KOPT-K1 (cell line): ENCODE data around the gene SEMA4C.

Experiments
- H3K27ac ChIP-seq: fragments of 200-600 bp; sonication (generic); 2 replicates; pipeline ENCODE4 v1.5.1; 2016; ENCODE audit warnings: antibody characterized with exemption, mild to moderate bottlenecking, low read depth, low read length; ENCODE audit not compliant: poor library complexity, severe bottlenecking
- H3K36me3 ChIP-seq: fragments of 200-600 bp; sonication (generic); 2 replicates; pipeline ENCODE4 v1.5.1; 2017; ENCODE audit warnings: antibody characterized with exemption, mild to moderate bottlenecking, low read length, moderate library complexity; ENCODE audit not compliant: insufficient read depth
- H3K9me3 ChIP-seq: fragments of 200-600 bp; sonication (generic); 2 replicates; pipeline ENCODE4 v1.5.1; 2017; ENCODE audit warnings: antibody characterized with exemption, low read length, mild to moderate bottlenecking; ENCODE audit not compliant: insufficient read depth, poor library complexity, severe bottlenecking

The SEMA4C gene

DNA sequence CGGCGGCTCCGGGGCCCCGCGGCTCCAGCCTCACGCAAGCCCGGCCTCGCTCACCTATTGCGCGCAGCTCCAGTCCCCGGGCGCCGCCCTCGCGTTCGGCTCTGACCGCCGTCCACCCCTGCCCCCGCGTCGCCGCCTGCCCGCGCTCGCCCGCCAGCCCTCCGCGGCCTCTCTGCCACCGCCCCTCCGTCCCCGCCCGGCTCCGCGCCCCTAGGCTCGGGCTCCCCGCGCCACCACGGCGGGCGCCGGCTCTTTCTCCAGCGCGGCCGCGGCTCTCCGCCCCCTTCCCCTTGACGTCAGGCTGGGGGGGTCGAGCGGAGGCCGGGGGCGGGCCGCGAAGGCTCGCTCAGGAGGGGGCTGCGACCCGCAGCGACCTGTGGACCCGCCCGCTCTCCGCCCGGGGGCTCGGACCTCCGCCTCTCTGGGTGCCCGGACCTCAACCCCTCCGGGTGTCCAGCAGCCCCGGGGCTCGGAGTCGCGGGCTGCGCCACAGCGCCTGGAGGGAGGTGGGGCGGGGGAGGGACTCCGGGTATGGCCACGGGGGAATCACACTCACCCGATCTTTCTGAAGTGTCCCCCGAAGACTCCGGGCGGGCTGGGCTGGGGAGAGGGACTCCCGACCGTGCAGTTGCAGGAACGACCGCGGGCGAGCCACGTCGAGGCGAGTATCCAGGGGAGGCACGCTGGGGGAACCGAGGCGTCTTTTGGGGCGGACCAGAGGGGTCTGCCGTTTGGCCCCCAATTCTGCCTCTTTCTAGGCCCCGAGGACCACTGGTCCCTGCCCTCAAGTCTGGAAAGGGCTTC lies at the start of gene SEMA4C:
Gene SEMA4C (minus strand): TSS at position 259 of the 804 bp plus-strand sequence. CDS start 2,194 bp downstream, outside the sequence.
- Histone ChIP-seq H3K36me3 (no peaks in the 10 kb centered on the region), H3K27ac (no peak within 1 kb of the TSS), H3K9me3 (no peaks in the 10 kb centered on the region)

- Histone ChIP-seq H3K9me3 (no peaks in the 10 kb centered on the region), H3K36me3 (no peaks in the 10 kb centered on the region), H3K27ac (no peak overlapping the region)
These were observed 49.1 kb upstream of the SEMA4C start for GRCh38 chr2:96918754-96919550.

- no peaks in the 10 kb centered on the region for H3K9me3 ChIP-seq
- H3K27ac ChIP-seq, result no peak overlapping the region
- H3K36me3 ChIP-seq, result no peaks in the 10 kb centered on the region
These were observed 48.3 kb upstream of the SEMA4C start for GRCh38 chr2:96918092-96918753.

DNA sequence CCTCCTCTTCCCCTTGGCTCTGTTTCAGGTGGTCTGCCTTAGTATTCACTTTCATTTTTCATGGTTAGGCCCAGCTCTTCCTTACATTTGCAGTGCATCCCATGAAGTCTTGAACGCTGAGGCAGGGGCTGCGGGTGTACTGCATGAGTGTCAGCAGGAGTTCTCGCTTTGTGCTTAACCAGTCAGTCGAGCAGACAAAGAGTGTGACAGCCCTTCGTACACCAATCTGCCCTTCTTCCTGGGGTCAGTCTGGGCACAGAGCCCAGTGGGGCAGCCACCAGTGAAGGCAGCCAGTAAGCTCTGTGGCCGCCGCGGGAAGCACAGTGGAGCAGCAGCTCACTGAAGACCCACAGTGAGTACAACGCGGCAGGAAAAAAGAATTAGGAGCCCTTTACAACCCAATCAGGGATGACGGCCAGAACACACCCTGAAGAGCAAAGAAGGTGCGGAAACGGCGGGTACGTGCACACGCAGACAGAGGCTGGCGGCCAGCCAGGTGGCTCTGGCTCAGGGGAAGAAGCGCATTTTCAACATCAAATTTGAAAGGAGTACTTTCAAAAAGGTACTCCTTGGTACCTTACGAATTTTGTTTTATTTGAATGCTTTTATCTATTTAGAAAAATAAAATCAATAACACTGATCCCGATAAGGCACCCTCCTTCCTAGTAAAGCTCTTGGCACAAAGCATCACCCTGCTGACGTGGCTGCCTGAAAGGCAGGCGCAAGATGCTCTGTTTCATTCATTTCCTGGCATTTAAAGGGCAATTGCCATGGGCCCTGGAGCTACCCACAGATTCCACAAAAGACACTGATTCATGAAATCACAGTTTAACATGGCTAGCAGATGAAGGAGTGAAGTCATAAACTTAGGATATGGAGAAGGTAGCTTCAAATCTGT lies 47.0 kb upstream of the SEMA4C start:
- H3K9me3 ChIP-seq, result no peaks in the 10 kb centered on the region
- no peak overlapping the region for H3K27ac ChIP-seq
- H3K36me3 ChIP-seq, result no peaks in the 10 kb centered on the region

GRCh38 chr2:96916156-96916630 lies 46.3 kb upstream of the SEMA4C start:
- no peak overlapping the region for H3K27ac ChIP-seq
- no peaks in the 10 kb centered on the region for H3K36me3 ChIP-seq
- H3K9me3 ChIP-seq, result no peaks in the 10 kb centered on the region

GRCh38 chr2:96914332-96914731 lies 44.5 kb upstream of the SEMA4C start:
- Histone ChIP-seq H3K9me3 (no peaks in the 10 kb centered on the region), H3K27ac (no peak overlapping the region), H3K36me3 (no peaks in the 10 kb centered on the region)

DNA sequence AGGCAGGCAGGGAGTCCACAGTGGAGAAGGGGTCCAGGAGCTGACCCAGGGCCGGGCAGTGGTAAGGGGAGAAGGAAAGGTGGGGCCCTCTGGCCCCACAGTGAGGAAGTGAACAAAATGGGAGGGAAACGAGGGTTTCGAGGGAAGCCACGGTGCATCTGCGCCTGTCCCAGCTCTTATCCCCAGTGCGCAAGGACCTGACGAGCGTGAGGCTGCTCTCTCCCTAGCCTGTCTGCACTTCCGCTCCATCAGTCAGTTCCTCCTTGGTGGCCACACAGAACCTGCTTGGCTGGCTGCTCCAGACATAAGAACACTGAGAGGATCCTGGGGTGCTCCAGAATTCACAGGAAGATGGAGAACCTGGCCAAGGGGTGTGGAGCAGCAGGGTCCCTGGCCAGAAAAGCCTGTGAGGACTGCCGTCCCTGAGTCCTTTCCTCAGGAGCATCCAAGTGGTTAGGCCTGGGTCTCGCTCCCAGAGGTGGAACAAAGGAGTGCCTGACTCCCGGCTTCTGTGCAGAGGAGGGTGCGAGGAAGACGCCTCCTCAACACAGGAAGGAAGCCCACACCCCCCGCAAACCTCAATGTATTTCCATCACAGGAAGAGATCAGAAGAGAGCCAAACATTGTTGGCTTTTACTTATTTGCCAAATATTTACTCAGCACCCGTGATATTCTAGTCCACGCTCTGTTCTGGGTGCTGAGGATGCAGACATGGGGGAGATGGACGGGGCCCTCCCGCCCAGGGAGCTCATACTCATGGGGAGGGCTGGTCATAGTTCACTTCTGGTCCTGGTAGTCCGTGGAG lies 43.7 kb upstream of the SEMA4C start:
- Histone ChIP-seq H3K9me3 (no peaks in the 10 kb centered on the region), H3K27ac (peak overlapping the region; percentile 19), H3K36me3 (no peaks in the 10 kb centered on the region)

DNA sequence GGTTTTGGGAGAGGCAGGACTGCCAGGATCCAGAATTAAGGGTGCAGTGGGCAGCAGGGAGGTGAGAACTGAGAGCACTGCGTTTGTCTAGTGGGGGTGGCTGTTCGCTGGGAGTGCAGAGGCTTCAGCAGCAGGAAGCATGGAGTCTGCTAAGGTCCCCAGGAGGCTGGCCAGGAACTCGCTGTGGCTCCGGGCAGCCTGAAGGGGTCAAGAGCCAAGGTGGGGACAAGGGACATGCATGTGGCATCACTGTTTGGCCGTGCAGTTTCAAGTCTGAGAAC lies 43.2 kb upstream of the SEMA4C start:
- Histone ChIP-seq H3K36me3 (no peaks in the 10 kb centered on the region), H3K9me3 (no peaks in the 10 kb centered on the region), H3K27ac (no peak overlapping the region)

- H3K36me3 ChIP-seq, result no peaks in the 10 kb centered on the region
- H3K27ac ChIP-seq, result no peak overlapping the region
- no peaks in the 10 kb centered on the region for H3K9me3 ChIP-seq
These were observed 42.7 kb upstream of the SEMA4C start for GRCh38 chr2:96912346-96913116.

GRCh38 chr2:96909611-96910021 lies 39.7 kb upstream of the SEMA4C start:
- H3K36me3 ChIP-seq, result no peaks in the 10 kb centered on the region
- H3K27ac ChIP-seq, result no peak overlapping the region

DNA sequence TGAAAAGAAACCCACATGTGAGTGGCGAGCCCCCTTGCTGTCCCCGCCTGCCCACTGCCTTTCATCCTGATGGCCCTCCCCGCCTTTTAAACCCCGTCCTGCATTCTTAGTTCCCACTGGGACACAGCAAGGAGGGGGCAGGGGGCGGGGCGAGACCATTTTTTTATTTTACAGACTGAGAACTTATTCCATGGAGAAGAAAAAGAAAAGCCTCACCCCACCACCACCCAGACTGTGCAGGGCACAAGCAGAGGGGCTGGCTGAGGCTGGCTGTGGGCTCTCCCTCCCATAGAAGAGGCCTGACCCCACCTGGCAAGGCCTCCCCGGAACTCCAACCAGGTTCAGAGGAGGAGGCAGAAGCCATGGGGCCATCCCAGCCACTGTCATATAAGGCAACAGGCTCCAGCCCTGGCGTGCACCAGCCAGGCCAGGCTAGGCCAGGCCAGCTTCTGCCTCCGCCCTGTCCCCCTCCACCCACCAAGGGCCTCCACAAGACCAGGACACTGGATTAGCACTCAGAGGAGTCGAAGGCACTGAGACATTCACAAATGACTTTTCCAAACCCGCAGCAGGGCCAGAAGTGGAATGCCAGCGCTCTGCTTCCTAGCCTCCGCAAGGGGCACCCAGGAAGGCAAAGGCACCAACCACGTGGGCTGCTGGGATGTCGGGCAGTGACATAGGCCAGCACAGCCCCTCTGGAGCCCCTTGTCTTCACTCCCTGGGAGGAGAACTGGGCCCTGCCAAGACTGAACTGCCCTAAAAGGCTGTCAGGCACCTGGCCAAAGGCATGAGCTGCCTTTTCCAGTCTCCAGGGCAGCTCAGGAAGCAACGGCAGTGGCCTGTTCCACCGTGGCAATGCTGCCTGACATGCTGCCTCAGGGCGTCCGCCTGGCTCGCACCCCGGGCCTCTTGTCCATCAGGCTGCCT lies 37.5 kb upstream of the SEMA4C start:
- Histone ChIP-seq H3K36me3 (no peaks in the 10 kb centered on the region), H3K27ac (no peak overlapping the region), H3K9me3 (no peaks in the 10 kb centered on the region)

More at GRCh38 chr2:96909611-96910021, 39.7 kb upstream of the SEMA4C start:
- no peaks in the 10 kb centered on the region for H3K9me3 ChIP-seq

DNA sequence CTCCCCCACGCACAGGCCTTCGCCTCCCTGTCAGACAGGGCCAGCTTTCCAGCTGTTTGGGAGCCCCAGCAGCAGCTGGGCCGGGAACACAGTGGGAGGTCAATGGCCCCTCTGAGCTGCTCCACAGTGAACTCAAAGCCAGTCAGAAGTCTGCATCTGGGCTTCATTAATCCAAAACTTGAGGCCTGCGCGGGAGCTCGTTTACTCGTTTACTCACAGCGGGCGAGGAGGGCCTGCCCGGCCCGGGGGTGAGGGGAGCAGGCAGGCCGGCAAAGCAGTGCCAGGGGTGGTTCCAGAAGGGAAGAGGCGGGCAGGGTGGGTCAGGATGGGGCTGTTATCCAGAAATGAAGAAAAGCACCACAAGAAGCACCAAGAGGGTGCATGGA lies 36.8 kb upstream of the SEMA4C start:
- Histone ChIP-seq H3K9me3 (no peaks in the 10 kb centered on the region), H3K27ac (no peak overlapping the region), H3K36me3 (no peaks in the 10 kb centered on the region)
